GM19351 (cell line): ENCODE results near the gene DTX1.

ENCODE experiments used
- ATAC-seq: cut with Tn5 transposase; IDR thresholded peaks from one replicate; pipeline ENCODE4 v1.9.1; 2021; ENCODE audit warnings: mild to moderate bottlenecking, moderate library complexity; ENCODE audit not compliant: unreplicated experiment

Gene DTX1

GRCh38 chr12:113055594-113056380 is 743 bp upstream of the DTX1 start:
- ATAC-seq = no peak

GRCh38 chr12:113056381-113056630 is 224 bp upstream of the DTX1 start:
- no peak for ATAC-seq

- ATAC-seq = no peak
Observed at GRCh38 chr12:113057565-113058485, 1.3 kb downstream of the DTX1 start.

GRCh38 chr12:113058553-113058952 is 2.0 kb downstream of the DTX1 start:
- no peak for ATAC-seq

- ATAC-seq = no peak
Observed at GRCh38 chr12:113059071-113059595, 2.6 kb downstream of the DTX1 start.

- no peak for ATAC-seq
Observed at GRCh38 chr12:113060336-113060960, 3.9 kb downstream of the DTX1 start.

GRCh38 chr12:113061061-113061694 is 4.6 kb downstream of the DTX1 start:
- ATAC-seq = no peak

GRCh38 chr12:113062502-113063395 is 6.2 kb downstream of the DTX1 start:
- no peak for ATAC-seq

GRCh38 chr12:113063396-113064350 is 7.1 kb downstream of the DTX1 start:
- no peak for ATAC-seq

- ATAC-seq = no peak
Observed at GRCh38 chr12:113064395-113065125, 8.0 kb downstream of the DTX1 start.

GRCh38 chr12:113065126-113066007 is 8.8 kb downstream of the DTX1 start:
- ATAC-seq = no peak

GRCh38 chr12:113066813-113067400 is 10.4 kb downstream of the DTX1 start:
- ATAC-seq = no peak

- no peak for ATAC-seq
Observed at GRCh38 chr12:113067987-113068935, 11.7 kb downstream of the DTX1 start.

GRCh38 chr12:113069149-113069548 is 12.6 kb downstream of the DTX1 start:
- ATAC-seq = no peak

GRCh38 chr12:113069751-113070116 is 13.2 kb downstream of the DTX1 start:
- peak; percentile 28 for ATAC-seq
